Measurements from ENCODE around the gene ARMC8. TPM values are rescaled to one million over a fixed set of nuclear protein-coding genes. Genes with fewer than 3 reads are reported as not detected.

The ARMC8 gene
- total RNA-seq, 1 experiment from 2014 or later, result 63.6 TPM

DNA sequence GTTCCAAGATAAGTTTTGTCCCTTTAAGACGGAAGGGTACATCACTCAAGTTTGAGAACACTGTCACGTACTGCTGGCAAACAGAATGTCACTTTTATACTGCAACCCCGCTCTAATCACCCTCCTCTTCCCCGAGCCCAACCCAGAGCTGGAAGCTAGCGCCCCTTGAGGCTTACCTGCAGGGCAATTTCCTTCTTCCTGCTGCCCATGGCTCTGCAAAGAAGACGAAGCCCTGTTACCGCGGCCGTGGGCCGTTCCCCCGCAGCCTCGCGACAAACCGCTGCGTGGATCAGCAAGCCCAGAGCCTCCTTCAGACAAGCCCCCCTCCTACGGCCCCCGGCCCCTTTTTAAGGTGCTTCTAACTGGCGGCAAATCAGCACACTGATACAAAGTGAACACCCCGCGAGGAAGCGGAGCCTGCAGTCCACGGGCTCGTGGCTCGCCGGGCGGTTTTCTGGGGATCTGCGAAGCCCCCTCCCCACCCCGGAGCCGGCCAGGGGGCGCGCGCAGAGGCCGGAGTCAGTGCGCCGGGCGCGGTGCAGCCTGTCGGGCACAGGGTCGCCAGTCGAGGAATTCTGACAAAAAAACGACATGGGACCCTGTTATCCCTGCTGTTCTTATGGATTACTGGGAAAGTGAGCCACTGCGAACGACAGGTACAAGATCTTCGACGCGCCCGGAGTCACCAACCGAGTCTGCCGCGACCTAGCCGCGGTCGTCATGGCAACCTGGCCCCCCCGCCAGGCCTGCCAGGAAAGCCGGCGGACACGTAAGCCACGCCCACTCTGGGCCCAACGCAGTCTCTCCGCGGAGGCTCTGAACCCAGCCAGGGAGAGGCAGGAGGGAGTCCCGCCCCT is 142.3 kb downstream of the ARMC8 start, which contains the start of gene NME9:
Gene NME9, minus strand, starts transcription at position 725 of the 857 bp plus-strand sequence. Its CDS starts 516 bp downstream, at position 209.
- H2AFZ ChIP-seq (ENCODE audit: low read length), result no peak within 1 kb of the TSS
- no peak within 1 kb of the TSS for H4K8ac ChIP-seq (replicated peaks; ENCODE audit: insufficient read length, low read depth, low read length)
- TF ChIP-seq, protein P1, sequence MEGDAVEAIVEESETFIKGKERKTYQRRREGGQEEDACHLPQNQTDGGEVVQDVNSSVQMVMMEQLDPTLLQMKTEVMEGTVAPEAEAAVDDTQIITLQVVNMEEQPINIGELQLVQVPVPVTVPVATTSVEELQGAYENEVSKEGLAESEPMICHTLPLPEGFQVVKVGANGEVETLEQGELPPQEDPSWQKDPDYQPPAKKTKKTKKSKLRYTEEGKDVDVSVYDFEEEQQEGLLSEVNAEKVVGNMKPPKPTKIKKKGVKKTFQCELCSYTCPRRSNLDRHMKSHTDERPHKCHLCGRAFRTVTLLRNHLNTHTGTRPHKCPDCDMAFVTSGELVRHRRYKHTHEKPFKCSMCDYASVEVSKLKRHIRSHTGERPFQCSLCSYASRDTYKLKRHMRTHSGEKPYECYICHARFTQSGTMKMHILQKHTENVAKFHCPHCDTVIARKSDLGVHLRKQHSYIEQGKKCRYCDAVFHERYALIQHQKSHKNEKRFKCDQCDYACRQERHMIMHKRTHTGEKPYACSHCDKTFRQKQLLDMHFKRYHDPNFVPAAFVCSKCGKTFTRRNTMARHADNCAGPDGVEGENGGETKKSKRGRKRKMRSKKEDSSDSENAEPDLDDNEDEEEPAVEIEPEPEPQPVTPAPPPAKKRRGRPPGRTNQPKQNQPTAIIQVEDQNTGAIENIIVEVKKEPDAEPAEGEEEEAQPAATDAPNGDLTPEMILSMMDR (conservative IDR thresholded peaks at IDR 0.05), result peak; percentile 72
- no peaks in the 10 kb centered on the region for H3K27me3 ChIP-seq (ENCODE audit: insufficient read depth, low read length)
- H2BK120ac ChIP-seq (ENCODE audit: low read depth, low read length, poor library complexity, severe bottlenecking), result no peak within 1 kb of the TSS
- peaks cover 4% of the 10 kb centered on the region for H3K4me1 ChIP-seq (ENCODE audit: insufficient read depth, low read length)
- no peak within 1 kb of the TSS for H3T11ph ChIP-seq (ENCODE audit: low read length)
- H2BK12ac ChIP-seq (ENCODE audit: insufficient read length, low read depth, low read length), result no peak within 1 kb of the TSS
- H2BK20ac ChIP-seq (ENCODE audit: low read depth, low read length, poor library complexity, severe bottlenecking), result no peak within 1 kb of the TSS
- no peaks in the 10 kb centered on the region for H4K20me1 ChIP-seq (ENCODE audit: control insufficient read depth, insufficient read depth, insufficient read length)
- H3K9me3 Mint-ChIP-seq, result no peaks in the 10 kb centered on the region
- H2AK5ac ChIP-seq (ENCODE audit: insufficient read length, low read length), result no peak within 1 kb of the TSS
- H3K4me3 Mint-ChIP-seq, result peak within 1 kb of the TSS; percentile 82 to 91
- no peak within 1 kb of the TSS for H3K18ac ChIP-seq (ENCODE audit: insufficient read length, low read depth, low read length)
- peaks cover 8% of the 10 kb centered on the region for H3K27me3 Mint-ChIP-seq (ENCODE audit: low read depth)
- no peaks in the 10 kb centered on the region for H3K79me2 ChIP-seq (ENCODE audit: insufficient read depth, low read length)
- no peak within 1 kb of the TSS for H4K5ac ChIP-seq (ENCODE audit: insufficient read length, low read depth, low read length)
- no peak within 1 kb of the TSS for H3K23ac ChIP-seq (ENCODE audit: insufficient read length, low read depth, low read length)
- H3K56ac ChIP-seq (ENCODE audit: insufficient read length, low read depth, low read length), result no peak within 1 kb of the TSS
- no peak within 1 kb of the TSS for H3K9ac ChIP-seq (ENCODE audit: extremely low read depth, insufficient read length, low read length)
- H3K36me3 Mint-ChIP-seq (ENCODE audit: insufficient read depth in 1 of 3, low read depth in 3 of 3), result no peaks in the 10 kb centered on the region
- DNase-seq, result peak; percentile 98
- H2BK5ac ChIP-seq (ENCODE audit: insufficient read length, low read length), result no peak within 1 kb of the TSS
- H3K9me3 ChIP-seq (ENCODE audit: control insufficient read depth, low read depth, low read length), result no peaks in the 10 kb centered on the region
- no peak within 1 kb of the TSS for H4K91ac ChIP-seq (ENCODE audit: insufficient read length, low read depth, low read length)
- H3K4ac ChIP-seq (ENCODE audit: low read depth, low read length), result no peak within 1 kb of the TSS
- peaks cover 7% of the 10 kb centered on the region for H3K23me2 ChIP-seq (ENCODE audit: insufficient read length, low read depth, low read length, poor library complexity, severe bottlenecking)
- peak within 1 kb of the TSS; percentile 55 for H3K4me2 ChIP-seq (ENCODE audit: insufficient read depth, insufficient read length, low read length)
- H3K79me1 ChIP-seq (ENCODE audit: insufficient read depth, low read depth, low read length, poor library complexity, severe bottlenecking), result no peaks in the 10 kb centered on the region
- WGBS (ENCODE audit: extremely low coverage, insufficient read length, low lambda C conversion rate), result no CpG with 5 or more reads among the region's 62 CpGs
- no peak within 1 kb of the TSS for H3K14ac ChIP-seq (ENCODE audit: insufficient read depth, low read length)
- H3K27ac Mint-ChIP-seq, result no peak within 1 kb of the TSS; a peak in 1 of 7 replicates
- H3K27ac ChIP-seq (ENCODE audit: insufficient read length, low read depth, low read length), result no peak within 1 kb of the TSS
- H3K4me1 Mint-ChIP-seq, result peaks cover 17 to 23% of the 10 kb centered on the region in 2 experiments
- H2BK15ac ChIP-seq (ENCODE audit: low read depth, low read length), result no peak within 1 kb of the TSS

All from H9 (cell line).